CD1c-positive myeloid dendritic cell (primary cell): ENCODE results near the gene UBE2Q2.

Experiments used
- DNase-seq: peaks from one replicate; pipeline ENCODE4 v3.0.0-alpha.2; 2016; ENCODE audit errors: extremely low spot score

The UBE2Q2 gene

GRCh38 chr15:75923756-75924155 lies 80.5 kb downstream of the UBE2Q2 start:
- no peak for DNase-seq

DNA sequence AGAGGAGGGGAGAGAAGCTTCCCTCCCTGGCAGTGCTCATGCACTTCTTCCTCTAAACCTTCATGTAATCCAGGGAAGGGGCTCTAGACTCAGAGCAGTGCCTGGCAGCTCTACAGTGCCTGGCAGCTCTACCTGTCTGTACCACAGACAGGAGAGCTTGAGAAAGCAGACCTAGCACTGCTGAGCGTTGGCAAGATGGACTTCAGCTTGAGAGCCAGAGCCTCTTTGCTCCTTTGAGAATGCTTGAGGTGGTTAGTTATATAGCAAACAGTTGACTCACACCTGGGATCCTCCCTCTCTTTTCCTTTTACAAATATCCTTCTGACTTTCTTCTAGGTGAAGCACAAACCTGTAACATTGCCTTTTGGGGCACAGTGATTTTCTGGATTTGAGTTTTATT lies 81.3 kb downstream of the UBE2Q2 start:
- DNase-seq = no peak

GRCh38 chr15:75925440-75925839 lies 82.2 kb downstream of the UBE2Q2 start:
- DNase-seq = no peak

- no peak for DNase-seq
These were observed 83.7 kb downstream of the UBE2Q2 start for GRCh38 chr15:75926931-75927330.

- DNase-seq = no peak
These were observed 84.4 kb downstream of the UBE2Q2 start for GRCh38 chr15:75927601-75928000.

GRCh38 chr15:75928680-75929608 lies 85.7 kb downstream of the UBE2Q2 start:
- DNase-seq = no peak

GRCh38 chr15:75929799-75930565 lies 86.7 kb downstream of the UBE2Q2 start:
- DNase-seq = no peak

DNA sequence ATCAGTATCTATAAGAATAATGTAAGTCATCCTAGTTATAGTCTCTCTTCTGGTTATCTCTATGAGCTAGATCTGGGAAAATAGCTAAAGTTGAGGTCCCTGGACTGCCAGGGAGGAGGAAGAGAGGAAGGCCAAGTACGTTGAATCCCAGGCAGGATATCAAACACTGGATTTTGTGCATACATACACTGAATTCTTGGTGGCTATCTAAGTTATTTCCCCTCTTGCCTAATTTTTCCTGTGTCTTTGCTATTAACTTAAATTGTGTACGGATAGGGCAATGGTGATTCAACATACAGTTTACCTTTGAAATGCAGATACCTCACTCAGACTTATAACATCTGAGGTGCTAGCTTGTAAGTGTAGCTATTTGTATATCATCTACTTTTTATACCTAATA lies 87.6 kb downstream of the UBE2Q2 start:
- DNase-seq = no peak

DNA sequence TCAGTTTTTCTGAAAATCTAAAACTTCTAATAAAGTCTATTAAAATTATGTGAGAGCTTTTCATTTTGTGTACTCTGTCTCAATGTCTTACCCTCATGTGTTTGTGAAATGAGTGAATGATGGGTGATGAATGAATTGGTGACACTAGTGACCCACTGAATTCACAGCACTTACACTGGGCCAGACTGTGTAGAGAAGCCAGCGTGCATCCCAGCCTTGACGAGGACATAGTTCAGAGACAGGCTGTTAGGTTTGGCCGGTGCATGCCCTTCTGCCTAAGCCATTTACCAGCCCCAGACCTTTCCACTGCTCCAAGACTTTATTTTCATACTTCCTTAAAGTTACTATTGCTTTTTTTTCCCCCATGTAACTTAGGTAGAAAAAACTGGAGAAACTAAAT lies 99.2 kb downstream of the UBE2Q2 start:
- DNase-seq = no peak

DNA sequence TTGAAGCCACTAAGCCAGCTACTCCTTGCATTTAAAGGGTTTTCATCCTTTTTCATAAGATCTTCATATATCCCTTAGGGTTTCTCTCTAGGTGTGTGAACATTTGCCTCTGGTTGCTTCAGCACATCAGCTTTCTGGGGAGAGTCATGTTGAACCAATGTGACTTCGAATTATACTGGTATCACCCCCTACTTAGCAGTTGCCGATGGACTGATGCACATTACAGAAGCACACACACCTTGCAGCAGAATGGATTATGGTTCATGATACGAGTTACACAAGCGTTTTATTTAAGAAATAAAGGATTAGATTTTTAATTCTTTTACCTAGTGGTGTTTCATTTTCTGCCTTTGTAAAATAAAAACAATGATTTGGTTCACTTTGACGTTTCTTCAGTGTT lies 100.0 kb downstream of the UBE2Q2 start:
- no peak for DNase-seq

DNA sequence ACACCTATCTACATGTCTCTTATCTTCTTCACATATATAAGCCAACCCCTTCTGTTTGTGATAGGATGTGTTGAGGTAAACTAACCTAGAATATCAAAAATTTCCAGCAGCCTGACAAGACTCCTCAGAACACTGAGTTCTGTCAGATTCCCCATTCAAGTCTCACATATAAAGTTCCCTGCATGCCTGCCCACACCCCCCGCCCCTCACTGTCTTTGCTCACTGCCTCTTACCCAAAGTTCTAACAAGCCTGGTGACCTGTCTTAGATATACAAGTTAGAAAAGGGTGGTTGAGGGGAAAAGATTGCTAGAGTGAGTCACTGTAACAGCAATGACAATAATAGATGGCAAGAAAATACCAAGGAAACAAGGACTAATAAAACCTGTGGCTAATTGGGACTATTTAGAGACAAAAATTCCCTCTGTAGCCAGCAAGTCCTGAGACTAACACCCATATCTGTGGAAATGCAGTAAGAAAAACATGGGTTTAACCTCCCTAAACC lies 100.5 kb downstream of the UBE2Q2 start:
- no peak for DNase-seq

- DNase-seq = peak; percentile 47
These were observed 102.7 kb downstream of the UBE2Q2 start for GRCh38 chr15:75945953-75946352.

- DNase-seq = no peak
These were observed 103.8 kb downstream of the UBE2Q2 start for GRCh38 chr15:75947092-75947491.

- DNase-seq = no peak
These were observed 105.6 kb downstream of the UBE2Q2 start for GRCh38 chr15:75948761-75949296.
